HG03139 (cell line): ENCODE data around the gene PLIN3.
"Not testable (repeated sequence)": the region's sequence is repeated elsewhere in the genome, so short reads cannot be mapped to it uniquely, and the experiment has no call there.

ENCODE experiments used
- ATAC-seq: cut with Tn5 transposase; IDR thresholded peaks from one replicate; pipeline ENCODE4 v1.9.1; 2021; ENCODE audit not compliant: unreplicated experiment

The PLIN3 gene, protein sequence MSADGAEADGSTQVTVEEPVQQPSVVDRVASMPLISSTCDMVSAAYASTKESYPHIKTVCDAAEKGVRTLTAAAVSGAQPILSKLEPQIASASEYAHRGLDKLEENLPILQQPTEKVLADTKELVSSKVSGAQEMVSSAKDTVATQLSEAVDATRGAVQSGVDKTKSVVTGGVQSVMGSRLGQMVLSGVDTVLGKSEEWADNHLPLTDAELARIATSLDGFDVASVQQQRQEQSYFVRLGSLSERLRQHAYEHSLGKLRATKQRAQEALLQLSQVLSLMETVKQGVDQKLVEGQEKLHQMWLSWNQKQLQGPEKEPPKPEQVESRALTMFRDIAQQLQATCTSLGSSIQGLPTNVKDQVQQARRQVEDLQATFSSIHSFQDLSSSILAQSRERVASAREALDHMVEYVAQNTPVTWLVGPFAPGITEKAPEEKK

DNA sequence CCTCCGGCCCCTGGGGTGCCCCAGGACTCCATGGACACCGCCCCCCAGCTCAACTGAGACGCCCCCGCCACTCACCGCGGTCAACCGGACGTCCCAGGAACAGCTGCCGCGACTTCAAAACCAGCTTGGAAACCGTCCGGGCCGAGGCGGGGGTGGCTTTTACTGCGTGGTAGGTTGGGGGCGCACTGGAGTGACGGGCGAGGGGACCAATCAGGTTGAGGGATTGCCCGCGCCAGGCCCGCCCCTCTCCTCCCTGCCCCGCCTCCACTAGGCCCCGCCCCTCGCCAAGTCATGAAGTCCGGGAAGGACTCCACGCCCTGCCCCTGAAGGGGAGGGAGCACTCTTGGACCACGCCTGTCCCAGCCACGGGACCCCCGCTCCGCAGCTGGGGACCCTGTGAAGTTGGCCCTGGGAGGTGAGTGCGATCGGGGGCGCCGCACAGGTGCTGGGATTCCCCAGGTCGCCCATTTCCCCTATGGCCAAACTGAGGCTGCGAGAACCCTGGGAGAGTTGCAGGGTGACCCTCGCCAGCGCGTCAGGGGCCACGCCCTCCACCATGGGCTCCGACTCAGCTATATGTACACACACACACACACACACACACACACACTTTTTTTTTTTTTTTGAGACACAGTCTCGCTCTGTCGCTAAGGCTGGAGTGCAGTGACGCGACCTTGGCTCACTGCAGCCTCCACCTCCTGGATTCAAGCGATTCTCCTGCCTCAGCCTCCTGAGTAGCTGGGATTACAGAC, at the start of gene PLIN3:
Gene PLIN3 (minus strand): TSS at position 134 of the 752 bp plus-strand sequence. CDS start 6,273 bp downstream, outside the sequence.
- ATAC-seq = no peak

DNA sequence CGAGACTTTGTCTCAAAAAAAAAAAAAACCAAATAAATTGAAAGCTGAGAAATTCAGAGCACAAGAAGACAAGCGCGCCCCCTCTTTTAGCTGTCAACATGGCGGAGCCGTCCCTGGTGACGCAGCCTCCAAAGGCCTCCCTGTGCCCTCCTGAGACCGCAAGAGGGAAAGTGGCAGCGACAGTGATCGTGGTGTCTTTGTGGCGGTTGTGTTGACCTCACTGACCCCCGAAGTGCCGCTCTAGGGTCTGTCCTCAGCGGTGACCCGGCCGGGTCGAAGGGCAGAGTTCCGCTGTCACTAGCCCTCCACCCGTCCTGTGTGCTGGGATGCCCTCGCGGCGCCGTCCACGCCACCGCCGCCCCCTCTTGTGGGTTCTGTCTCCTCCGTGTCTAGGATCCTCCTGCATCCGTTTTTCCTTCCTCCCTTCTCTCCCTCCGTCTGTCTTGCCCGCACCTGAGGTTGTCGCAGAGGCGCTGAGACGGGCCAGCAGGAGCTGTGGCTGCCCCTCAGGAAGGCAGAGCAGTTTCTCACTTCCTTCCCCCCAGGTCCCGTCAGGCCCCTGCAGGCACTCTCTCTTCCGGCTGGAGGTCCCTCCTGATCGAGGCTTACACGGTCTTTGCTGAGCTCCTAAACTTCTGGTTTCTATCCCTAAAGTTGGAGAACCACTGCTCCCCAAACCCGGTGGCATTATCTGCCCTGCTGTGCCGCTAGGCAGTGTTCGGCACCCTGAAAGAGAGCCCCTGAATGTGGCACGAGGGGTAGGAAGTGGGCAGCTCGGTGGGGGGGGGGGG, 49.0 kb upstream of the PLIN3 start:
- no peak for ATAC-seq

DNA sequence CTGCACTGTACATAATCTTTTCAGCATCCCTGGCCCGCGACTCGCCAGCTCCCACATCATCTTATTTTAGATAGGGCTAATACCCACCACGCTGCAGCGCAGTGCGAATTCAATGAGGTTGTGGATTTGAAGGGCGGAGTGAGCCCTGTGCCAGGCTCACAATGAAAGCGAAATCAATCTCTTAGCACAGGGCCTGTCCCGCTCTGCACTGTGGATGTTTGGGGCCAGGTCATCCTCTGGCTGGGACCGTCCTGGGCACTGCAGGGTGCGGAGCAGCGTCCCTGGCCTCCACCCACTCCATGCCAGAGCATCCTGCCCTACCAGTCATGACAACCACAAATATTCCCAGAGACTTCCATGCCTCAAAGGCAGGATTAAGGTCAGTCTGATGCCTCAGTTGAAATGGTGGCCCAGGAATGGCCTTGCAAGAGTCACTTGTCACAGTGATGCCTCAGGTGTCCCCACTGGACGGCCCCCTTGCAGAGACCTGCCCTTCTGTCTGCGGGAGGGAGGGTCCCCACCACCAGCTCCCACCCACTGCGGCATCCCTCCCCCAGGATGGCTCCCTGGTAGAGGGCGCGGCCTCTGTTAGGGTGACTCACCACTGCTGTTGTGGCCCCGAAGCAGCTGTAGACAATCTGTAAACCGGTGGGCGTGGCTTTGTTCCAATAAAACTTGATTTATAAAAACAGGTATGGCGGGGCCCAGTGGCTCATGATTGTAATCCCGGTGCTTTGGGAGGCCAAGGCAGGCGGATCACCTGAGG, 47.5 kb upstream of the PLIN3 start:
- ATAC-seq = no peak

DNA sequence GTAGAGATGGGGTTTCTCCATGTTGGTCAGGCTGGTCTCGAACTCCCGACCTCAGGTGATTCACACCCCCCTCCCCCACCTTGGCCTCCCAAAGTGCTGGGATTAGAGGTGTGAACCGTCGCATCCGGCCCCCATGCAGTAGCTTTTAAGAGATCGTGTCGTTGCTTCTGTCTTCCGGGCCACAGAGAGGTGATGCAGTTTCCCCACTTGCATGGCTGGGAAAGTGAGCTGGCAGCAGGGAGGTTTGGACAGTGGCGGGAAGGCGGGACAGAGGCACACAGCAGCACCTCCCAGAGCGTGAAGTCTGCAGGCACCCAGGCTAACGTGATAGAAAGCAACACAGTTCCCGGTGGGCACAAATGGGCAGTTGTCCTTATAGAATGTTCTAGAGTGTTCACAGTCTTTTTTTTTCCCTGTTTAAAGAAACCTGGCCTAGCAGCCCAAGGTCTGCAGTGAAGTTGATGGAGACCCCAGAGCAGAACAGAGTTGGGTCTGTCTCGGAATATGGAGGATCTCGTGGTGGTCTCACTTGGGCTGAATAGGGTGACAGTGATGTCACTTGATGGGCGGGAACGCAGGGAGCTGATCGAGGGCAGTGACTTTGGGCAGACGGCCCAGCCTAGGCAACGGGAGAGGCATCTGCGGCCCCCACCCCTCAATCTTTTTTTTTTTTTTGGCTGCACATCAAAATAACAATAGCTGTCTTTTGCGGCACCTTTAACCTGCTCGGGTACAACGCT, 46.7 kb upstream of the PLIN3 start:
- ATAC-seq = no peak

DNA sequence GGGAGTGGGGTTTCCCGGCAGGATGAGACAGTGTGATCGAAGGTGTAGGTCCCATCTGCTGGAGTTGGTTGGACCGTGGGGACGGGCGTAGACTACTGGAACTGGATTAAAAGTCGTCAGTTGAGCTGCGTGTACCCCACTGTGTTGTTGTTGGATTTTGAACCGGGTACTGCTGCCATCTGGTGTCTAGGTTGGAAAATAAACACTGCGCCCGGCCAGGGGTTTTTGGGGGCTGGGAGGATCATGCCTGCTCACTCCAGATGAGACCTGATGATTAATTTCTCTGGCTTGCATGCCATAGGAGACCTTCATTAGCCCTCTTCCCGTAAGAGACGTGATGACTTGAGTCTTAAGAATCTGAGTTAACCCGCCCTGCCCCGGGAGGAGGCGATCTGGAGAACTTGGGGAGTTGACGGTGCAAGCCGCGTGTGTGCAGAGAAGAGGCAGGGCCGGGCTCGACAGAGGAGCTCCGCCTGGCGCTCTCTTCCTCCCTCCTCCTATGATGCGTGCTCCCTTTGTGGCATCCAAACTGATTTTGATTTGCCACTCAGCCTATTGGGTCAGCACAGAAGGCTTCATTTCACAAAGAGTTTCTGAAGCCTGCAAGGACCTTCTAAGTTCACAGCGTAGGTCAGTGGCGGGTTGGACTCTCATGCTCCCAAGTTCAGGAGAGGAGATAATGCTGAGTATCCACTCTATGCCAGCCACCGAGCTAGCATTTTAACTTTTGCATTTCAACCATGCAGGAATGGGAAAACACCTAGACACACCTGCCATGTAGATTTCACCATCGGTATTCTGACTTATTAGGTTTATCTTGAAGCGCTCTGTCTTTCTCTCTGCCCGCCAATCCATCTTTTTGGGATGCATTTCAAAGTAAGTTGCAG, 44.6 kb upstream of the PLIN3 start:
- no peak for ATAC-seq

DNA sequence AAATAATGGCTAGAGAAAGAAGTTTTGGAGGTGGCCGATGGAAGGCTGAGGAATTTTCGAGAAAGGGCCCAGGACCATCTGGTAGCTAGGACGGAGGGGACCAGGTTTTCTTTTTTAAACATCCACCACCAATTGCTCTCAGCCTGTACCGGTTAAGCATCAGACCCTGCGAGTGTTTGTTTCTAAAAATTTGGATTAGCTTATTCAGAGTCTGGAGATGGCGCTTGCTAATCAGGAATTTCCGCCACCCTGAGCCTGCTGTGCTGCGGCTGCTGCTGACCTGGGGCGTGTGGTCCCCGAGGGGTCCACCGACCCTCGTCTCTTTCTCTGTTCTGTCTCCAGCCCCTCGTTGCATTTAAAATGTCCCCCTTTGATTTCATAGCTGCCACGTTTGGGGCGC, 43.8 kb upstream of the PLIN3 start:
- no peak for ATAC-seq

DNA sequence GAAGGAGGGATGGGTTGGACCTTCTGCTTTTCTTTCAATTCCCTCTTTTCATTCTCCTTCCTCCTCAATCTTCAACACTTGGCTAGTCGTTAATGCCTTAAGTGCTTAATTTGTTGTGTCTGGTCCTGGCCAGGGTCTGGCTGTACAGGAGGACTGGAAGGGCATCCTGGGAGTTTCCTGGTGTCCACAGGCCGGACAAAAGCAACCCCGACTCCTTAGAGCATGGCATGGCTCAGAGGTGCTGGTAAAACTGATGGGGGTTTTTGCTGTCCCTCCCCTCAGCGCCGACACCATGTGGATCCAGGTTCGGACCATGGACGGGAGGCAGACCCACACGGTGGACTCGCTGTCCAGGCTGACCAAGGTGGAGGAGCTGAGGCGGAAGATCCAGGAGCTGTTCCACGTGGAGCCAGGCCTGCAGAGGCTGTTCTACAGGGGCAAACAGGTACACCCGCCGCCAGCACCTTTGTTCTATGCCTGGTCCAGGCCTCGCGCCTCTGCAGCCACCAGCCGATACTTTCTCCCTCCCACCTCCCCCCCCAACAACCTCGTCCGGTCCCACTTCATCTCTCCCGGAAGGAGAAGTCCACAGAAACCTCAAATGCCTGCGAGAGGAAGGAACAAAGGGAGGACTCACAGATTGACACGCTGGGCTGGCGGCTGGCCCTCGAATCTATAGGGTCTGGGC, 43.3 kb upstream of the PLIN3 start:
- no peak for ATAC-seq

DNA sequence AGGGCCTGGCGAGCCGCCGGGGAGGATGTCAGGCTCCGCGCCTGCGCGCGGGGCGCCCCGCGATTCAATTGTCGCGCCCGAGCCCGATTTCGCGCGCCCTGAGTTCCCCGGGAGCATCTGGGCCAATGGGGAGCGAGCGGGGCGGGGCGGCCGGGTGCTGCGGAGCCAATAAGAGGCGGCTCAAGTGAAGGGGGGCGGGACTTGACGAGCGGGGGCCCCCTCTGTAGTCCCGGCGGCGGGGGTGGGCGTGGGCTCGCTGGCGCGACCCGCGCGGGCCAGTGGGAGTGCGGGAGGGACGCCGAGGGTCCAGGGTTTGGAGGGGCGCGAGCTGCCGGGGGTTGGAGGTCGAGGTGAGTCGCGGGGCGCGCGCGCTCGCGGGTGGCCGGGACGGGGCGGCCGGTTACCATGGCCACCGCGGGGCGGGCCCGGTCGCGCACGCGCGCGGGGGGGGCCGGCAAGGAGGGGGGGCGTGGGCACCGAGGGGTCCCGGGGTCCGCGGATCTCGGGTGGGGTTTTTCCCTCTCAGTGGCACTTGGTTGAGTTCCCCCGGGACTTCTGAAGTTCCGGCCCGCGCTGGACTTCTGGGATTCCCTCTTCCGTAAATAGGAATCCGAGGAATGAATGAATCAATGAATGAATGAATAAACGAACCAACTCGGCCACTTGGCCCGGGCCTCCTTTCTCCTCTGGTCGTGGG, 42.6 kb upstream of the PLIN3 start:
- peak; percentile 72 for ATAC-seq

DNA sequence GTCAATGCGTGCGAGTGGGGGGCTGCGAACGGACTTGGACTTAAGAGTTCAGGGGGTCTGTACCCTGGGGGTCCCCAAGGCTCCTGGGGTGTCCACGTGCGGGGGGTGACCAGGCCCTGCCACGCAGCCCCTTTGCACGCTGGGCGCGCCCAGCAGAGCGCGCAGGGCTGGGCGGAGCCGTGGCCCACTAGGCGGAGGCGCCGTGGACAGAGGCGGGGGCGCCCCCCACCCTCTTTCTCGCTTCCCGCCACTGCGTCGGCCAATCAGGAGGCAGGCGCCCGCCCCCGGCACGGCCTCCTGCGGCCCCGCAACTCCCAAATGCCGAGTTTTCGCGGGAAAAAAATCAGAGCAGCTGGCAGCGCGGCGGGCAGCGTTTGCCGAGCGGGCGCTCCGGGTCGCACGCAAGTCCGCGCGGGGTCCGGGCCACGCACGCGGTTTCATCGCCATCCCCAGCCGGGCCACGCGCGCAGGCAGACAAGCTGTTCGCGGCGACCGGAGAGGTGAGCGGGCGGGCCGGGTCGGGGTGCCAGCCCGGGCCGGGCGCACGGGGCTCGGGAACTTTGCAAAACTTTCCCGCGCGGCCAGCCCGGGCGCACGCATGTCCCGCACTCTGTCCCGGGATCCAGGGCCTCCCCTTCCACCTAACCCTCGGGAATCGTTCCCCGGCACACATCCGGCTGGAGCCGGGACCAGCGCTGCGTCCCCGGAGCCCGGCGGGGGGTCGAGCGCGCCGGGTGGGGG, 41.9 kb upstream of the PLIN3 start, which contains the start of gene UHRF1:
Gene UHRF1 (plus strand): TSS at position 346 of the 741 bp plus-strand sequence. CDS start 1,385 bp downstream, outside the sequence.
- no peak for ATAC-seq

DNA sequence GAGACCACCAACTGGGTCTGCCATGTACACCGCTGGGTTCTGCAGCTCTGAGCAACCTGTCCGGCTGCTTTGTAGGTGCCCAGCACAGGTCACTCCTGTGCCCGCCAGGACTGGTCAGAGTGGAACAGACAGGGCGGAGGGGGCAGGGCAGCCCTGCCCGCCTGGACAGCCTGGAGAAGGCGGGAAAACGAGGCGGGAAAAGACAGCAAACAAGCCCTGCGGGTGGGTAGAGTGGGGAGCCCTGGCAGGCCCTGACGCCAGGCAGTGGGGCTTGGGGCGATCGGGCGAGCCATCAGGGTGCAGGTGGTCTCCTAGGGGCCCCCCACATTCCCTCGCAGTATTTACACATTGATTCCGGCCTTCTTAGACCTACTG, 41.3 kb upstream of the PLIN3 start:
- no peak for ATAC-seq

DNA sequence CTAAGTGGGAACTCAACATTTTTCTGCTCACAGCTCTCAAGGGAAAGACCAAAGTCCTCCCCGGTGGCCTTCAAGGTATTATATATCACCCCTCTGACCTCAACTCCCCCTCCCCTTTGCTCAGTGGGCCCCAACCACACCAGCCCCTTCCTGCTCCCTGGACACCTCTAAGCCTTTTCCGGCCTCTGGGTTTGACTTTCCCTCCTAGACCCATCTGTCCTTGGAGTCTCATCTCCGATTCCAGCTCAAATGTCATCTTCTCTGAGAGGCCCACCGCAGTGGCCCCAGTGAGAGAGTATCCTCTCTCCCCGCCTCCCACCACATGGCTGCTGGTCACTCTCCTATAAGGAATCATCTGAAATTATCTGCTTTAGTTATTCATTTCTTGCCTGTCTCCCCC, 40.9 kb upstream of the PLIN3 start:
- no peak for ATAC-seq

DNA sequence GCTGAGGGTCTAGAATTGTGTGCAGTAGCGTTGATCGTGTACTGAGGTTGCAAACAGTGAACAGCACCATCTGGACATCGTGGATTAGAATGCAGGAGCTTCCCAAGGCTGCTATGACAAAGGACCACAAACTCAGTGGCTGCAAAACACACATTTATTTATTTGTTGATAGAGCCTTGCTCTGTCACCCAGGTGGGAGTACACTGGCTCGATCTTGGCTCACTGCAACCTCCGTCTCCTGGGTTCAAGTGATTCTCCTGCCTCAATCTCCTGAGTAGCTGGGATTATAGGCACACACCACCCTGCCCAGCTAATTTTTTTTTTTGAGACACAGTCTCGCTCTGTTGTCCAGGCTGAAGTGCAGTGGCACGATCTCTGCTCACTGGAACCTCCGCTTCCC, 39.5 kb upstream of the PLIN3 start:
- ATAC-seq = no peak

DNA sequence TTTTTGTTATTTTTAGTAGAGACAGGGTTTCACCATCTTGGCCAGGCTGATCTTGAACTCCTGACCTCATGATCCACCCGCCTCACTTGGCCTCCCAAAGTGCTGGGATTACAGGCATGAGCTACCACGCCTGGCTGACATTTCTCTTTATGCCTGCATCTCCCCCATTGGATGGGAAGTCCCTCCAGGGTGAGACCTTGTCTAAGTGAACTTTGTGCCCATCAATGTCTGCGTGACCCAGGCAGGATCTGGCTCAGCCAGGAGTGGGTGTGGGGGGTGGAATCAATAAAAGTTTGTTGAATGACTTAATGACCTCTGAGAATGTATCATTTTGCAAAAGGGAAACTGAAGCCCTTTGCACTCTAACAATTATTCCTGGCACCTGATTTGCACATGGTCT, 37.0 kb upstream of the PLIN3 start:
- no peak for ATAC-seq

DNA sequence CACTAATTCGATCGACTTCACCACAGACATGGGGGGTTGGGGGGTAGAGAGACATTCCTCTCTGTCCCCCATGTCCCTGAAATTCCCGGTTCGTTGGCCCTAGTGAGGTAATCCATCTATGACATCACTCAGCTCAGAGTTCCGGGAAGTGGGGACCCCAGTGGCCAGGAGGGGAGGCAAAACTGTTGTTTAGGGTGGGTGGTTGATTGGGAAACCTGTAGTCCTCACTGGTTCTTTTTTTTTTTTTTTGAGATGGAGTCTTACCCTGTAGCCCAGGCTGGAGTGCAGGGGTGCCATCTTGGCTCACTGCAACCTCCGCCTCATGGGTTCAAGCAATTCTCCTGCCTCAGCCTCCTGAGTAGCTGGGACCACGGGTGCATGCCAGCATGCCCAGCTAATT, 35.3 kb upstream of the PLIN3 start, which contains the start of gene ARRDC5:
Gene ARRDC5 (minus strand): TSS at position 101 of the 400 bp plus-strand sequence. CDS start 71 bp downstream, at position 30.
- ATAC-seq = no peak

DNA sequence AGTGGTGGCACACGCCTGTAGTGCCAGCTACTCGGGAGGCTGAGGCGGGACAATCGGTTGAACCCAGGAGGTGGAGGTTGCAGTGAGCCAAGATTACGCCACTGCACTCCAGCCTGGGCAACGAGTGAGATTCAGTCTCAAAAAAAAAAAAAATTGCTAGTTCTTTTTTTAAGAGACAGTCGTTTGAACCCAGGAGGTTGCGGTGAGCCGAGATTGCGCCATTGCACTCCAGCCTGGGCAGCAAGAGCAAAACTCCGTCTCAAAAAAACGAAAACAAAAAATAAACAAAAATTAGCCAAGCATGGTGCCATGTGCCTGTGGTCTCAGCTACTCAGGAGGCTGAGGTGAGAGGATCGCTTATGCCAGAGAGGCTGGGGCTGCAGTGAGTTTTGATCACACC, 33.4 kb upstream of the PLIN3 start:
- ATAC-seq = not testable (repeated sequence)

DNA sequence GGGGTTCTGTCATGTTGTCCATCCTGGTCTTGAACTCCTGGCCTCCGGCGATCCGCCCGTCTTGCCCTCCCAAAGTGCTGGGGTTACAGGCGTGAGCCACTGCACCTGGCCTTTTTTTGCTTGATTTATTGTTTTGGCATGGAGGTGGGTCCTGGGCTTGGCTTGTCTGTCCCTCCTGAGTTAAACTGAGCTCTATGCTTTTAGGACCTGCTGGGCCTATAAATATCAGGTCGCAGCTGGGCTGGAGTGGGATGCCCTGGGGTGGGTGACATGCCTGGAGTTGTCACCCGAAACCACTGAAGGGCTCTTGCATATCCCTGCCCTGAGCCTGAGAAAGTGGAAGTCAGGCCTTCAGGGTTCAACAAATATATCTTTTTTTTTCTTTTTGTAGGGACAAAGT, 29.7 kb upstream of the PLIN3 start:
- ATAC-seq = no peak

DNA sequence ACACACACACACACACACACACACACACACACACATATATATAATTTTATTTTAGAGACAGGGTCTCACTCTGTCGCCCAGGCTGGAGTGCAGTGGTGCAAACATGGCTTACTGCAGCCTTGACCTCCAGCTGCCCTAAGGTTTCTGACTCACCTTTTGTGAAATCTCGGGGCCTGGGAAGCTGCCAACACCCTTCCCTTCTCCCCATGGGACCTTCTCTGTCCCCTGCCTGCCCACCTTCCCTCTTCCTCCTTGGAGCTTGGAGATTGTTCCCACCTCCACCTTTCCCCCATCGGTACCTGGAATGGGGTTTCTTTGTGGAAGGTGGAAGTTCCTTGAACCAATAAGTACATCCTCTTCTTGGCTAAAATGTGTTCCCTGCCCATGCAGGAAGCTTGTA, 28.9 kb upstream of the PLIN3 start:
- ATAC-seq = no peak
